Stomach (tissue), 4 donors: ENCODE measurements around the gene VSTM4.

Experiments
- POLR2A ChIP-seq, 4 donors: fragments of 450-650 bp; IDR thresholded peaks; one replicate each; pipeline ENCODE4 v1.6.1; 2016; ENCODE audit warnings: antibody characterized with exemption in 4 of 4, control low read depth in 2 of 4, mild to moderate bottlenecking in 1 of 4, moderate library complexity in 1 of 4
- POLR2AphosphoS5 ChIP-seq, 3 donors: sonication (generic); formaldehyde crosslinking; IDR thresholded peaks; one replicate each; pipeline ENCODE4 v1.6.1; 2016; ENCODE audit warnings: antibody characterized with exemption in 3 of 3
- TF ChIP-seq, protein P1 (sequence below), 7 experiments: fragments of 450-650 bp in 4 of 7; fragments of 200-600 bp in 3 of 7; sonication (generic) in 3 of 7; IDR thresholded peaks; one replicate each; pipeline ENCODE4 v1.5.1; 2016 to 2019; ENCODE audit warnings: antibody characterized with exemption in 7 of 7, control low read depth in 2 of 7, mild to moderate bottlenecking in 1 of 7

DNA sequence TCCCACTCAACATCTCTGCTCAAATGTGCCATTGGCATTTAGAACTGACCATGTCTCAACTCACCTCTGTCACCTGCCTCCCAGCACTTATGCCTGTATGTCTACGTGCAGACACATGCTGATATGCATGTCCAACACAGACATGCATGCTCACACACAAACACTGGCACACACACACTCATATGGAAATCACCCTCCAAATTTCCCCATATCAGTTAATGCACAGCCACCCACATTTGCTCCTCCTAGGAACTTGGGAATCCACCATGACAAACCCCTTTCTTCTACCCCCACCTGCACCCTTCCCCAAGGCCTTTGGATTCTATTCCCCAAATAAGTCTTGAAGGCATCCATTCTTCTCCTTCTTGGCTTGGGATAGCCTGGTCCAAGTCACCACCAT, 14.1 kb upstream of the VSTM4 start:
- TF ChIP-seq, protein P1, sequence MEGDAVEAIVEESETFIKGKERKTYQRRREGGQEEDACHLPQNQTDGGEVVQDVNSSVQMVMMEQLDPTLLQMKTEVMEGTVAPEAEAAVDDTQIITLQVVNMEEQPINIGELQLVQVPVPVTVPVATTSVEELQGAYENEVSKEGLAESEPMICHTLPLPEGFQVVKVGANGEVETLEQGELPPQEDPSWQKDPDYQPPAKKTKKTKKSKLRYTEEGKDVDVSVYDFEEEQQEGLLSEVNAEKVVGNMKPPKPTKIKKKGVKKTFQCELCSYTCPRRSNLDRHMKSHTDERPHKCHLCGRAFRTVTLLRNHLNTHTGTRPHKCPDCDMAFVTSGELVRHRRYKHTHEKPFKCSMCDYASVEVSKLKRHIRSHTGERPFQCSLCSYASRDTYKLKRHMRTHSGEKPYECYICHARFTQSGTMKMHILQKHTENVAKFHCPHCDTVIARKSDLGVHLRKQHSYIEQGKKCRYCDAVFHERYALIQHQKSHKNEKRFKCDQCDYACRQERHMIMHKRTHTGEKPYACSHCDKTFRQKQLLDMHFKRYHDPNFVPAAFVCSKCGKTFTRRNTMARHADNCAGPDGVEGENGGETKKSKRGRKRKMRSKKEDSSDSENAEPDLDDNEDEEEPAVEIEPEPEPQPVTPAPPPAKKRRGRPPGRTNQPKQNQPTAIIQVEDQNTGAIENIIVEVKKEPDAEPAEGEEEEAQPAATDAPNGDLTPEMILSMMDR (IDR thresholded peaks at IDR 0.05), result no peak
- TF ChIP-seq POLR2A (IDR thresholded peaks at IDR 0.05) (no peak), POLR2AphosphoS5 (IDR thresholded peaks at IDR 0.05) (no peak)
